T1000 (cell line): ENCODE results near the gene KIF1B.
"Not testable (repeated sequence)": the region's sequence is repeated elsewhere in the genome, so short reads cannot be mapped to it uniquely, and the experiment has no call there.

Experiments used
- DNase-seq: peaks from one replicate; lab custom pipeline; 2025; ENCODE audit warnings: mixed read lengths; lab: John Stamatoyannopoulos, UW

Gene KIF1B

GRCh38 chr1:10387677-10388386, 177.5 kb downstream of the KIF1B start:
- DNase-seq, result no peak

GRCh38 chr1:10388387-10388715, 178.0 kb downstream of the KIF1B start:
- DNase-seq, result no peak

- DNase-seq, result no peak
These were observed 179.1 kb downstream of the KIF1B start for GRCh38 chr1:10389271-10389973.

- no peak for DNase-seq
These were observed 186.5 kb downstream of the KIF1B start for GRCh38 chr1:10396870-10397269.

- DNase-seq, result no peak
These were observed 187.9 kb downstream of the KIF1B start for GRCh38 chr1:10398278-10398733.

- peak; percentile 98 for DNase-seq
These were observed 188.5 kb downstream of the KIF1B start, which contains the start of gene PGD for GRCh38 chr1:10398734-10399443. TSS of gene PGD (plus strand) at chr1:10399064. CDS start at chr1:10399118, 54 bp downstream.

GRCh38 chr1:10399444-10399941, 189.1 kb downstream of the KIF1B start:
- DNase-seq, result peak; percentile 60

GRCh38 chr1:10400013-10400412, 189.6 kb downstream of the KIF1B start:
- DNase-seq, result no peak

GRCh38 chr1:10401281-10401680, 190.9 kb downstream of the KIF1B start:
- no peak for DNase-seq

GRCh38 chr1:10402729-10403274, 192.4 kb downstream of the KIF1B start:
- DNase-seq, result no peak

GRCh38 chr1:10407201-10407600, 196.8 kb downstream of the KIF1B start:
- DNase-seq, result no peak

GRCh38 chr1:10415211-10415930, 205.0 kb downstream of the KIF1B start:
- no peak for DNase-seq

- DNase-seq, result not testable (repeated sequence)
These were observed 205.6 kb downstream of the KIF1B start for GRCh38 chr1:10415967-10416366.

- DNase-seq, result not testable (repeated sequence)
These were observed 208.4 kb downstream of the KIF1B start for GRCh38 chr1:10418741-10419140.

- DNase-seq, result no peak
These were observed 209.0 kb downstream of the KIF1B start for GRCh38 chr1:10419351-10419750.

- DNase-seq, result no peak
These were observed 211.3 kb downstream of the KIF1B start for GRCh38 chr1:10421637-10422036.

- no peak for DNase-seq
These were observed 213.7 kb downstream of the KIF1B start for GRCh38 chr1:10424034-10424433.

- DNase-seq, result no peak
These were observed 214.3 kb downstream of the KIF1B start for GRCh38 chr1:10424651-10425050.

- DNase-seq, result not testable (repeated sequence)
These were observed 215.6 kb downstream of the KIF1B start for GRCh38 chr1:10425826-10426534.

GRCh38 chr1:10426535-10426848, 216.1 kb downstream of the KIF1B start:
- DNase-seq, result not testable (repeated sequence)

- DNase-seq, result no peak
These were observed 218.6 kb downstream of the KIF1B start for GRCh38 chr1:10428984-10429383.
